ENCODE measurements around the gene ACTL8.

Gene ACTL8

DNA sequence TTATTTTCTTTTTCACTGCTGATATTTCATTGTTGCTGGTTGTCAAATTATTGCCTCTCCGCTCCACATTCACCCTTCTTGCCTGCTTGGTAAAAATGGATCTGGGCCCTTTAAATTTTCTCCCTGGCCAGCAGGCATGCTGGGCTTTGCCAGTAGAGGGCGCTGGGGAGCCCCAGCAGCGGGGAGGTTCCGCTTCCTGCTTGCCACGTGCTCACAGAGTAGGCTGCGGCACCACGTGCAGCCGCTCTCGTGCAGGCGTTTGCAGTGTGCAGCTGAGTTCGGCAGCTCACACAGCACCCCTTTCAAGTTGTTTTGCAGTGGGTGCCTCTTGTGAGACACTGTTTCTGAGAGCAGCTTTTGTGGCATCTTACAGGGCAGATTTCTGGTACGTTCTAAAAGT lies at the start of gene ACTL8:
TSS of gene ACTL8 (plus strand) at position 214 of the 400 bp plus-strand sequence. CDS start 67,676 bp downstream, outside the sequence.
- H3F3A ChIP-seq (ENCODE audit: control insufficient read depth, insufficient read depth) = no peaks in the 10 kb centered on the region
- no peak within 1 kb of the TSS for H3K4me2 ChIP-seq (ENCODE audit: low read length)
- peaks cover 31% of the 10 kb centered on the region for H3K9me3 ChIP-seq (ENCODE audit: control insufficient read depth, insufficient read depth, low read length)
- no peaks in the 10 kb centered on the region for H3K9me2 ChIP-seq (replicated peaks; ENCODE audit: control insufficient read depth, low read length)
- TF ChIP-seq CTCF (IDR thresholded peaks at IDR 0.05; ENCODE audit: low read depth, low read length, poor library complexity, severe bottlenecking) (peak; percentile 78), EZH2phosphoT487 (IDR thresholded peaks at IDR 0.05; ENCODE audit: borderline replicate concordance, low read length) (no peak)
- H4K20me1 ChIP-seq (ENCODE audit: control insufficient read depth, insufficient read depth, low read depth, low read length) = no peaks in the 10 kb centered on the region
- no peak within 1 kb of the TSS for H3K27ac ChIP-seq (ENCODE audit: low read depth, low read length)
- no peaks in the 10 kb centered on the region for H3K4me1 ChIP-seq (ENCODE audit: control insufficient read depth, low read length)
- no peaks in the 10 kb centered on the region for H3K36me3 ChIP-seq (ENCODE audit: control insufficient read depth, low read length)
- no peak within 1 kb of the TSS for H3K4me3 ChIP-seq (ENCODE audit: low read length)
- no peaks in the 10 kb centered on the region for H3K27me3 ChIP-seq (ENCODE audit: control insufficient read depth, low read length)
- no peaks in the 10 kb centered on the region for H3K79me2 ChIP-seq (ENCODE audit: control insufficient read depth, low read length)

- no peaks in the 10 kb centered on the region for H3K27me3 ChIP-seq (ENCODE audit: control insufficient read depth, low read length)
- H3K27ac ChIP-seq (ENCODE audit: low read depth, low read length) = no peak overlapping the region
- no peaks in the 10 kb centered on the region for H3F3A ChIP-seq (ENCODE audit: control insufficient read depth, insufficient read depth)
- H3K36me3 ChIP-seq (ENCODE audit: control insufficient read depth, low read length) = no peaks in the 10 kb centered on the region
- H3K4me3 ChIP-seq (ENCODE audit: low read length) = no peak overlapping the region
- H3K79me2 ChIP-seq (ENCODE audit: control insufficient read depth, low read length) = no peaks in the 10 kb centered on the region
- TF ChIP-seq EZH2phosphoT487 (IDR thresholded peaks at IDR 0.05; ENCODE audit: borderline replicate concordance, low read length) (no peak), CTCF (IDR thresholded peaks at IDR 0.05; ENCODE audit: low read depth, low read length, poor library complexity, severe bottlenecking) (no peak)
- no peaks in the 10 kb centered on the region for H3K9me3 ChIP-seq (ENCODE audit: control insufficient read depth, insufficient read depth, low read length)
- H3K4me1 ChIP-seq (ENCODE audit: control insufficient read depth, low read length) = no peaks in the 10 kb centered on the region
- no peak overlapping the region for H3K4me2 ChIP-seq (ENCODE audit: low read length)
- no peaks in the 10 kb centered on the region for H3K9me2 ChIP-seq (replicated peaks; ENCODE audit: control insufficient read depth, low read length)
- H4K20me1 ChIP-seq (ENCODE audit: control insufficient read depth, insufficient read depth, low read depth, low read length) = no peaks in the 10 kb centered on the region
These were observed 48.7 kb upstream of the ACTL8 start for GRCh38 chr1:17706445-17706844.

DNA sequence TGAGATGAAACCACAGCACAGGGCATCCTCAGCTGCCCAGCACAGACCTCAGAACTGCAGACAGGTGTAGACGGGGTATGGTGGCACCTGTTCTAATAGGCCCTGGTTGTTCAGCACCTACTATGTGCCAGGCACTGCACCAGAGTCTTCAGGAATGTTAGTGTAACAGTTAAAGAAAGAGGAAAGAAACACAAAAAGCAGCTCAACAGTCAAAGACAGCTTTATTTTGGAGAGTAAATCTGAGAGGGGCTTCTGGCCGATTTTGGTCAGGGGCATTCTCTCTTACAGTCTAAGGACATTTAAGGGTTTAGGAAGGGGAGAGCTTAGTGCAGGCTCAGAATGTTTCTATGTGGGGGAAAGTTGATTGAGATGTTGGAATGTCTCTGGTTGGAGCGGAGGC lies 45.2 kb upstream of the ACTL8 start:
- no peaks in the 10 kb centered on the region for H3K36me3 ChIP-seq (ENCODE audit: control insufficient read depth, low read length)
- H3K4me2 ChIP-seq (ENCODE audit: low read length) = no peak overlapping the region
- H3K27me3 ChIP-seq (ENCODE audit: control insufficient read depth, low read length) = no peaks in the 10 kb centered on the region
- H3K9me2 ChIP-seq (replicated peaks; ENCODE audit: control insufficient read depth, low read length) = no peaks in the 10 kb centered on the region
- no peak overlapping the region for H3K4me3 ChIP-seq (ENCODE audit: low read length)
- no peaks in the 10 kb centered on the region for H3K79me2 ChIP-seq (ENCODE audit: control insufficient read depth, low read length)
- H3K9me3 ChIP-seq (ENCODE audit: control insufficient read depth, insufficient read depth, low read length) = no peaks in the 10 kb centered on the region
- H3F3A ChIP-seq (ENCODE audit: control insufficient read depth, insufficient read depth) = no peaks in the 10 kb centered on the region
- TF ChIP-seq CTCF (IDR thresholded peaks at IDR 0.05; ENCODE audit: low read depth, low read length, poor library complexity, severe bottlenecking) = no peak
- no peak for TF ChIP-seq EZH2phosphoT487 (IDR thresholded peaks at IDR 0.05; ENCODE audit: borderline replicate concordance, low read length)
- no peaks in the 10 kb centered on the region for H3K4me1 ChIP-seq (ENCODE audit: control insufficient read depth, low read length)
- H4K20me1 ChIP-seq (ENCODE audit: control insufficient read depth, insufficient read depth, low read depth, low read length) = no peaks in the 10 kb centered on the region
- no peak overlapping the region for H3K27ac ChIP-seq (ENCODE audit: low read depth, low read length)
